DND-41 (cell line): ENCODE data around the gene NENF.

Experiments
- ATAC-seq: fragments of 200-7000 bp; cut with Tn5 transposase; 3 replicates; pipeline ENCODE4 v1.9.1; 2021; ENCODE audit warnings: low read depth; ENCODE audit not compliant: insufficient read depth
- DNase-seq: peaks from one replicate; pipeline ENCODE4 v3.0.0-alpha.2; 2020
- H2AFZ ChIP-seq: 2 replicates; pipeline ENCODE4 v1.6.0; 2012; ENCODE audit warnings: low read depth, low read length
- H3K27ac ChIP-seq: 2 replicates; pipeline ENCODE4 v1.5.1; 2012; ENCODE audit warnings: low read length, inconsistent platforms
- H3K27me3 ChIP-seq: fragments of 200-600 bp; sonication (generic); 2 replicates; pipeline ENCODE4 v1.6.0; 2012; ENCODE audit warnings: low read length, mild to moderate bottlenecking, inconsistent platforms; ENCODE audit not compliant: insufficient read depth, poor library complexity
- H3K36me3 ChIP-seq: 2 replicates; pipeline ENCODE4 v1.5.1; 2012; ENCODE audit warnings: low read length, inconsistent platforms; ENCODE audit not compliant: insufficient read depth
- H3K4me1 ChIP-seq: 2 replicates; pipeline ENCODE4 v1.5.1; 2012; ENCODE audit warnings: mild to moderate bottlenecking, low read length; ENCODE audit not compliant: insufficient read depth
- H3K4me2 ChIP-seq: 2 replicates; pipeline ENCODE4 v1.6.0; 2012; ENCODE audit warnings: mild to moderate bottlenecking, moderate library complexity, low read length, inconsistent platforms; ENCODE audit not compliant: insufficient read depth
- H3K4me3 ChIP-seq, 2 experiments: fragments of 200-600 bp in 1 of 2; shearing (Covaris generic) in 1 of 2; 2 replicates each; pipeline ENCODE4 v1.5.1; 2012 to 2016; ENCODE audit warnings: inconsistent platforms in 2 of 2, low read length in 2 of 2, mild to moderate bottlenecking in 2 of 2, low read depth in 1 of 2, moderate library complexity in 1 of 2
- H3K79me2 ChIP-seq: 2 replicates; pipeline ENCODE4 v1.6.0; 2012; ENCODE audit warnings: low read length, inconsistent platforms; ENCODE audit not compliant: insufficient read depth
- H3K9ac ChIP-seq: 2 replicates; pipeline ENCODE4 v1.6.0; 2012; ENCODE audit warnings: low read depth, mild to moderate bottlenecking, inconsistent platforms, low read length, moderate library complexity
- H3K9me3 ChIP-seq: 2 replicates; pipeline ENCODE4 v1.5.1; 2012; ENCODE audit warnings: low read length, moderate library complexity, mild to moderate bottlenecking, inconsistent platforms; ENCODE audit not compliant: insufficient read depth, severe bottlenecking
- H4K20me1 ChIP-seq: 2 replicates; pipeline ENCODE4 v1.6.0; 2012; ENCODE audit warnings: low read length; ENCODE audit not compliant: insufficient read depth
- EZH2 ChIP-seq: IDR thresholded peaks from 3 replicates; pipeline ENCODE4 v1.6.1; 2012; ENCODE audit warnings: borderline replicate concordance, low read depth, mild to moderate bottlenecking, moderate library complexity, low read length, inconsistent platforms; ENCODE audit not compliant: severe bottlenecking
- TF ChIP-seq, protein P1 (sequence below): IDR thresholded peaks from 2 replicates; pipeline ENCODE4 v1.5.1; 2012; ENCODE audit warnings: borderline replicate concordance, low read length, moderate library complexity, mild to moderate bottlenecking; ENCODE audit not compliant: poor library complexity, severe bottlenecking; ENCODE audit errors: extremely low read depth

NENF gene

DNA sequence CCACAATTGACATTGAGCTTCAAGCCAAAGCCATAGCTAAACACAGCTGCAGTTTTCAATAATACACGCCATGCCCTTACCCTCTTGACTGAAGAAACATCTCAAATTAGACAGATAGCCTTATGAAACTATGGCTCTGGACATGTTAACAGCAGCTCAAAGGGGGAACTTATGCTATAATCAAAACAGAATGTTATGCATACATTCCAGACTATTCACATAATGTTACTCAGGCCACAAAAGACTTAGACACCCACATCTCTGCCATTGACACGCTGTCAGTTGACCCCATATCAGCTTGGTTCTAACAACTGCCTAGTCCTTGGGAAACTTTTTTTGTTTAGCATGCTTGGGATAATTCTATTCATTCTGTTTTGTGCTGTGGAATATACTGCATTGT is 2.3 kb upstream of the NENF start:
- Histone ChIP-seq H3K4me2 (no peak overlapping the region), H3K79me2 (peaks cover 26% of the 10 kb centered on the region), H2AFZ (no peak overlapping the region), H3K4me1 (peaks cover 24% of the 10 kb centered on the region), H3K4me3 (no peak overlapping the region), H4K20me1 (no peaks in the 10 kb centered on the region), H3K9ac (no peak overlapping the region), H3K36me3 (no peaks in the 10 kb centered on the region), H3K27me3 (no peaks in the 10 kb centered on the region), H3K27ac (no peak overlapping the region), H3K9me3 (no peaks in the 10 kb centered on the region)
- ATAC-seq (no peak), DNase-seq (no peak)
- TF ChIP-seq, protein P1, sequence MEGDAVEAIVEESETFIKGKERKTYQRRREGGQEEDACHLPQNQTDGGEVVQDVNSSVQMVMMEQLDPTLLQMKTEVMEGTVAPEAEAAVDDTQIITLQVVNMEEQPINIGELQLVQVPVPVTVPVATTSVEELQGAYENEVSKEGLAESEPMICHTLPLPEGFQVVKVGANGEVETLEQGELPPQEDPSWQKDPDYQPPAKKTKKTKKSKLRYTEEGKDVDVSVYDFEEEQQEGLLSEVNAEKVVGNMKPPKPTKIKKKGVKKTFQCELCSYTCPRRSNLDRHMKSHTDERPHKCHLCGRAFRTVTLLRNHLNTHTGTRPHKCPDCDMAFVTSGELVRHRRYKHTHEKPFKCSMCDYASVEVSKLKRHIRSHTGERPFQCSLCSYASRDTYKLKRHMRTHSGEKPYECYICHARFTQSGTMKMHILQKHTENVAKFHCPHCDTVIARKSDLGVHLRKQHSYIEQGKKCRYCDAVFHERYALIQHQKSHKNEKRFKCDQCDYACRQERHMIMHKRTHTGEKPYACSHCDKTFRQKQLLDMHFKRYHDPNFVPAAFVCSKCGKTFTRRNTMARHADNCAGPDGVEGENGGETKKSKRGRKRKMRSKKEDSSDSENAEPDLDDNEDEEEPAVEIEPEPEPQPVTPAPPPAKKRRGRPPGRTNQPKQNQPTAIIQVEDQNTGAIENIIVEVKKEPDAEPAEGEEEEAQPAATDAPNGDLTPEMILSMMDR = no peak
- TF ChIP-seq EZH2 = no peak

DNA sequence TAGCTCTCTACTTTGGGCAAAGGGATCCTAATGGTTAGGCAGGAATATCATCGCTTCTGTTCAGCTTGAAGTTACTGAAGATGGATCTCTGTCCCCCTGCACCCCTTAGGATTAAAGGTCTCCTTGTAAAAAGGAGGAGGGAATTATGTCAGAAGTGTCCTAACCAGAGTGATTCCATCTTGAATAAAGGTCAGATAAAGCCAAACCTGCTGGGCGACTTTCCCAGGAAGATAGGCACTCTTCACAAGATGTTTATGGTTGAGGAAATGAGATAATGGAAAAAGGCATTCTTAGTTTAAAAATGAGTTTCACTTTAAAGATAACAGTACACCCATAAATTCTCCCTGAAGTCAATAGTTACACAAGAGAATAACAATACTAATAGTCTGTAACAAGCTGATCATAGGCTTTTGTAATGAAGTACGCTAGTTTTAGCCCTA is 1.7 kb upstream of the NENF start:
- no peak overlapping the region for H3K4me3 ChIP-seq
- TF ChIP-seq EZH2 = no peak
- TF ChIP-seq, protein P1 = no peak
- no peaks in the 10 kb centered on the region for H3K27me3 ChIP-seq
- H3K36me3 ChIP-seq = no peaks in the 10 kb centered on the region
- peaks cover 32% of the 10 kb centered on the region for H3K79me2 ChIP-seq
- peaks cover 24% of the 10 kb centered on the region for H3K4me1 ChIP-seq
- ATAC-seq (no peak), DNase-seq (no peak)
- H3K9me3 ChIP-seq = no peaks in the 10 kb centered on the region
- H3K27ac ChIP-seq = no peak overlapping the region
- no peaks in the 10 kb centered on the region for H4K20me1 ChIP-seq
- no peak overlapping the region for H2AFZ ChIP-seq
- no peak overlapping the region for H3K4me2 ChIP-seq
- no peak overlapping the region for H3K9ac ChIP-seq

DNA sequence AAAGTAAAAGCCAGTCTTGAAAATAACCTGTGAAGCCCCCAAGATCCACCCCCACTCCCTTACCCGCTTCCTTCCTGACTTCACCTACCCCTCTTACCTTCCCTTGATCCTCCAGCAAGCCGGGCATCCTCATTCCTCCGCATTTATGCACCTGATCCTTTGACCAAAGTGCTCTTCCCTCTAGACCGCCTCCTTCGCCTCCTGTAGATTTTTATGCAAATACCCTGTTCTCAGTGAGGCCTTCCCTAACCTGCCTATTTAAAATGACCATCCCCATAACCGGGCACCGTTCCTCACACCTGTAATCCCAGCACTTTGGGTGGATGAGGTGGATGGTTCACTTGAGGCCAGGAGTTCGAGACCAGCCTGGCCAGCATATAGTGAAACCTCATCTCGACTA is 1.1 kb upstream of the NENF start:
- H3K4me2 ChIP-seq = no peak overlapping the region

More for the DNA sequence above, 1.1 kb upstream of the NENF start:
- TF ChIP-seq, protein P1 = no peak
- no peak for TF ChIP-seq EZH2
- Histone ChIP-seq H4K20me1 (no peaks in the 10 kb centered on the region), H2AFZ (no peak overlapping the region), H3K9ac (no peak overlapping the region), H3K4me3 (no peak overlapping the region), H3K9me3 (no peaks in the 10 kb centered on the region), H3K79me2 (peaks cover 35% of the 10 kb centered on the region), H3K4me1 (peaks cover 24% of the 10 kb centered on the region), H3K36me3 (no peaks in the 10 kb centered on the region), H3K27me3 (no peaks in the 10 kb centered on the region), H3K27ac (no peak overlapping the region)
- ATAC-seq = no peak
- DNase-seq = no peak
